GM21515 (cell line): ENCODE results near the gene KIF7.
"Not testable (repeated sequence)": the region's sequence is repeated elsewhere in the genome, so short reads cannot be mapped to it uniquely, and the experiment has no call there.

Experiments
- ATAC-seq: cut with Tn5 transposase; IDR thresholded peaks from one replicate; pipeline ENCODE4 v1.9.1; 2021; ENCODE audit not compliant: unreplicated experiment

Gene KIF7

GRCh38 chr15:89621547-89621946, 33.7 kb downstream of the KIF7 start:
- ATAC-seq, result no peak

DNA sequence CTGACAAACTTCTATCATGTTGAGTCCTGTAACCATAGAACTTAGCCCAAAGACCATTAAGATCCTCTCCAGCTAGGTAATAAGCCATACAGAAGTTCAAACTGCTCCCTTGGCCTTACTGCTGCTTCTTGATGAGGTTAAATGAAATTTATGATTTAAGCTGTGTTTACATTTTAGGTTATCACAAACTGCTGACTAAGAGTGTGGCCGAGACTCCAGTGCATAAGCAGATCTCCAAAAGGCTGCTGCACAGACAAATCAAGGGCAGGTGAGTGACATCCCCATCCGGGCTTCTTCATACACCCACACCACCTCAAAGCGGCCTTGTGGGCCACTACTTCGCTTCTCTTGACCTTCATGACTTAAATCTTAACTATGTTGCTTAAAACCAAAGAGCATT, 39.0 kb downstream of the KIF7 start:
- no peak for ATAC-seq

DNA sequence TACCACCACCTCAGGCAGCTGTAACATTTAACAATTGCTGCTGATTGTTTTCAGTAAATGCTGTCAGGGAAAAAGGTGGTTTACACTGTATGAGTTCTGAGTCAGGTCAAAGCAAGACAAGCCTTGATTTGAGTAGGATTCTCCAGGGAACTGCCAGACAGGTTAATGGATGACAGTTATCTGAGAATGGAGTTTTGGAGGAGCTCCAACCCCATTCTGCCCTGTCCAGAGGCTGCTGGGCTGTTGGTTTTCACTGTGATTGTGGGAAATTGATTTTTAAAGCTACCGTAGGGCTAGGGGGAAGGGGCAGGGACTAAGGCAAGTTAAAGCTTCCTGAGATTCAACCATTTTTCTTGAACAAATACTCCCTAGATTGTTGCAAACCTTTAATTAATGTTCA, 40.1 kb downstream of the KIF7 start:
- ATAC-seq, result no peak

- no peak for ATAC-seq
These were observed 41.1 kb downstream of the KIF7 start for GRCh38 chr15:89614164-89614563.

GRCh38 chr15:89613031-89613430, 42.2 kb downstream of the KIF7 start:
- ATAC-seq, result no peak

DNA sequence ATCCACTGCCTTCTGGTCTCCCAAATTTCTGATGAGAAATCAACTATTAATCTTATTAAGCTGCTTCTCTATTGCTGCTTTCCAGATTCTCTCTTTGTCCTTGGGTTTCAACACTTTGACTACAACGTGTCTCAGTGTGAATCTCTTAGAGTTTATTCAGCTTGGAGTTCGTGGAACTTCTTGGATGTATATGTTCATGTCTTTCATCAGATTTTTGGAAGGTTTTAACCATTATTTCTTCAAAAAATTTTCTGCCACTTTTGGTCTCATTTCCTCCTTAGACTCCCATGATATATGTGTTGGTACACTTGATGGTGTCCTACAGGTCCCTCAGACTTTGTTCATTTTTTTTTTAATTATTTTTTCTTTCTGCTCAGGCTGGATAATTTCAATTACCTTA, 44.0 kb downstream of the KIF7 start:
- no peak for ATAC-seq

- no peak for ATAC-seq
These were observed 56.2 kb downstream of the KIF7 start for GRCh38 chr15:89599021-89599420.

DNA sequence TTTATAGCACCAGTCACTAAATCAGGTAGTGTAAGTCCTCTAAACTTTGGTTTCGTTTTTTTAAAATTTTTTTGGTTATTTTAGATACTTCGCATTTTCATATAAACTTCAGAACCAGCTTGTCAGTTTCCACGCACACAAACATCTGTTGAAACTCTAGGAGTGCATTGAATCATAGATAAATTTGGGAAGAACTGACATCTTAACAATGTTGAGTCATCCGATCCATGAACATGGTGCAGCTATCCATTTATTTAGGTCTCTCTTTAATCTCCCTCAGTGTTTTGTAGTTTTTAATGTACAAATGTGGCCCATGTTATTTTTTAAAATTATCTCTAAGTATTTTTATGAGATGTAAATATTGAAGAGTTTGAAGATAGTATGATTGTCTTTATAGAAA, 62.2 kb downstream of the KIF7 start:
- ATAC-seq, result no peak

- ATAC-seq, result no peak
These were observed 63.4 kb downstream of the KIF7 start for GRCh38 chr15:89591834-89592233.

- no peak for ATAC-seq
These were observed 67.3 kb downstream of the KIF7 start for GRCh38 chr15:89587955-89588354.

GRCh38 chr15:89586651-89587050, 68.6 kb downstream of the KIF7 start:
- ATAC-seq, result no peak

DNA sequence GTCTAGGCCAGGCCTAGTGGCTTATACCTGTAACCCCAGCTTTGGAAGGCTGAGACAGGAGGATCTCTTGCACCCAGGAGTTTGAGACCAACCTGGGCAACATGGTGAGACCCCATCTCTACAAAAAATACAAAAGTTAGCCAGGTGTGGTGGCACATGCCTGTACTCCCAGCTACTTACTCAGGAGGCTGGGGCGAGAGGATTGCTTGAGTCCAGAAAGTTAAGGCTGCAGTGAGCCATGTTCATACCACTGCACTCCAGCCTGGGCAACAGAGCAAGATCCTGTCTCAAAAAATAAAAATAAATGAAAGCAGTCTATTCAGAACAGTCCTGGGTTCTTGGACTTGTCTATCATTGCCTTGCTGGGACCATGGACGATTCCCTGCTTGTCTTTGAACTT, 74.5 kb downstream of the KIF7 start:
- ATAC-seq, result not testable (repeated sequence)

DNA sequence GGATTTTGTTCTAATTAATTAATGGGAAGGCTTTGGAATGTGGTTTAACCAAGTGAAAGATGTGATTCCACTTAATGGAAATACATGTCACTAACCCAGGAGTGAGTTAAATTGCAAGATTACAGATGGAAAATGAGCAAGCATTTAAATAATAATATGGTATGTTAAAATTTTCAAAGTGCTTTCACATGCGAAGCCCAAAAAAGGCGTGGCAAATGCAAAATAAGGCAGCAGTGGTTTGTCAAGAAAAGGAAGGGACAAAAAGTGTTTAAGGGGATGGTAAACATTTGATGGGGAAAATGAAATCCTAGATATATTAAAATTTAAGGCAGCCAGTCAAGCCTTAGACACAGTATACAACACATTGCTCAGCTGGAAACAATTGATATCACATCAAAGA, 77.1 kb downstream of the KIF7 start:
- ATAC-seq, result no peak
